Suprapubic skin (tissue), 4 donors: ENCODE measurements around the gene LITAF. TPM values are rescaled to one million over a fixed set of nuclear protein-coding genes. Genes with fewer than 3 reads are reported as not detected.
"Not testable (repeated sequence)": the region's sequence is repeated elsewhere in the genome, so short reads cannot be mapped to it uniquely, and the experiment has no call there.

Source experiments
- DNase-seq, 2 donors: peaks; one replicate each; pipeline ENCODE4 v3.0.0-alpha.2; 2019; ENCODE audit warnings: low spot score in 2 of 2
- H3K27ac ChIP-seq: fragments of 200-600 bp; sonication (generic); one replicate; pipeline ENCODE4 v1.5.1; 2019
- H3K27me3 ChIP-seq: fragments of 200-600 bp; sonication (generic); one replicate; pipeline ENCODE4 v1.5.1; 2019
- H3K36me3 ChIP-seq: fragments of 200-600 bp; sonication (generic); one replicate; pipeline ENCODE4 v1.5.1; 2019
- H3K4me1 ChIP-seq: fragments of 200-600 bp; sonication (generic); one replicate; pipeline ENCODE4 v1.5.1; 2019
- H3K4me3 ChIP-seq: fragments of 200-600 bp; sonication (generic); one replicate; pipeline ENCODE4 v1.5.1; 2019; ENCODE audit warnings: mild to moderate bottlenecking
- H3K9me3 ChIP-seq: fragments of 200-600 bp; sonication (generic); one replicate; pipeline ENCODE4 v1.5.1; 2019
- CTCF ChIP-seq, 2 donors: fragments of 200-600 bp in 1 of 2; fragments of 450-650 bp in 1 of 2; sonication (generic) in 1 of 2; IDR thresholded peaks; one replicate each; pipeline ENCODE4 v1.5.1; 2016 to 2019; ENCODE audit warnings: antibody characterized with exemption in 2 of 2, mild to moderate bottlenecking in 1 of 2, moderate library complexity in 1 of 2
- EP300 ChIP-seq: sonication (generic); formaldehyde crosslinking; IDR thresholded peaks from one replicate; pipeline ENCODE4 v1.6.1; 2017; ENCODE audit warnings: antibody characterized with exemption
- POLR2A ChIP-seq, 2 donors: fragments of 450-650 bp; IDR thresholded peaks; one replicate each; pipeline ENCODE4 v1.6.1; 2017; ENCODE audit warnings: antibody characterized with exemption in 2 of 2, mild to moderate bottlenecking in 2 of 2, moderate library complexity in 2 of 2
- POLR2AphosphoS5 ChIP-seq, 3 donors: sonication (generic); formaldehyde crosslinking; IDR thresholded peaks; one replicate each; pipeline ENCODE4 v1.6.1; 2017; ENCODE audit warnings: antibody characterized with exemption in 3 of 3
- WGBS: methylation state at CpG from one replicate; pipeline ENCODE4 v1.1.5; 2018; 5-methylcytosine and 5-hydroxymethylcytosine counted together
- total RNA-seq, 4 donors: library from RNA; depleted of rRNA; stranded (reverse); fragments of >200 nt; gene quantifications; one replicate each; pipeline ENCODE4 v1.1.0, GENCODE V29; 2016

The LITAF gene
- total RNA-seq, 4 donors from 2014 or later = 48.8 to 82.2 (median 72.8) TPM

- Histone ChIP-seq H3K27me3 (no peaks in the 10 kb centered on the region), H3K27ac (no peak overlapping the region), H3K4me1 (peaks cover 18% of the 10 kb centered on the region), H3K36me3 (no peaks in the 10 kb centered on the region), H3K9me3 (no peaks in the 10 kb centered on the region), H3K4me3 (no peak overlapping the region)
- TF ChIP-seq EP300 (no peak), POLR2AphosphoS5 (IDR thresholded peaks at IDR 0.05) (no peak), CTCF (IDR thresholded peaks at IDR 0.05) (no peak), POLR2A (IDR thresholded peaks at IDR 0.05) (no peak)
- WGBS = 90% methylated on average over 5 of the region's 5 CpGs
- no peak for DNase-seq
These were observed 19.2 kb upstream of the LITAF start for GRCh38 chr16:11605891-11606290.

- H3K27me3 ChIP-seq = no peaks in the 10 kb centered on the region
- H3K9me3 ChIP-seq = no peaks in the 10 kb centered on the region
- H3K4me1 ChIP-seq = peaks cover 18% of the 10 kb centered on the region
- H3K4me3 ChIP-seq = no peak overlapping the region
- TF ChIP-seq CTCF (IDR thresholded peaks at IDR 0.05) (no peak), POLR2AphosphoS5 (IDR thresholded peaks at IDR 0.05) (no peak), EP300 (no peak), POLR2A (IDR thresholded peaks at IDR 0.05) (no peak)
- 81% methylated on average over 8 of the region's 8 CpGs for WGBS
- no peak overlapping the region for H3K27ac ChIP-seq
- DNase-seq = no peak
- no peaks in the 10 kb centered on the region for H3K36me3 ChIP-seq
These were observed 18.8 kb upstream of the LITAF start for GRCh38 chr16:11605564-11605886.

- Histone ChIP-seq H3K9me3 (no peaks in the 10 kb centered on the region), H3K36me3 (no peaks in the 10 kb centered on the region), H3K27ac (peak overlapping the region; percentile 21), H3K4me1 (peaks cover 18% of the 10 kb centered on the region), H3K4me3 (no peak overlapping the region), H3K27me3 (no peaks in the 10 kb centered on the region)
- no peak for TF ChIP-seq CTCF (IDR thresholded peaks at IDR 0.05)
- no peak for TF ChIP-seq POLR2A (IDR thresholded peaks at IDR 0.05)
- TF ChIP-seq POLR2AphosphoS5 (IDR thresholded peaks at IDR 0.05) = no peak
- no peak for TF ChIP-seq EP300
- DNase-seq = no peak
- 72% methylated on average over 16 of the region's 21 CpGs for WGBS
These were observed 18.3 kb upstream of the LITAF start for GRCh38 chr16:11604783-11605563.

GRCh38 chr16:11604296-11604695 lies 17.6 kb upstream of the LITAF start:
- not testable (repeated sequence) for H3K9me3 ChIP-seq, DNase-seq, H3K27ac ChIP-seq, H3K27me3 ChIP-seq, H3K4me3 ChIP-seq, H3K36me3 ChIP-seq
- 93% methylated on average over 4 of the region's 4 CpGs for WGBS
- peaks cover 18% of the 10 kb centered on the region for H3K4me1 ChIP-seq

- whole genome bisulfite sequencing = 27% methylated on average over 8 of the region's 12 CpGs
These were observed 16.6 kb upstream of the LITAF start for GRCh38 chr16:11603331-11603750.

More at GRCh38 chr16:11603331-11603750, 16.6 kb upstream of the LITAF start:
- Histone ChIP-seq H3K4me1 (peaks cover 18% of the 10 kb centered on the region), H3K36me3 (no peaks in the 10 kb centered on the region), H3K27me3 (no peaks in the 10 kb centered on the region), H3K4me3 (no peak overlapping the region), H3K9me3 (no peaks in the 10 kb centered on the region), H3K27ac (no peak overlapping the region)
- no peak for TF ChIP-seq EP300
- no peak for TF ChIP-seq POLR2A (IDR thresholded peaks at IDR 0.05)
- TF ChIP-seq POLR2AphosphoS5 (IDR thresholded peaks at IDR 0.05) = no peak
- no peak for TF ChIP-seq CTCF (IDR thresholded peaks at IDR 0.05)
- no peak for DNase-seq
